ENCODE measurements around the gene MAP3K8. TPM values are rescaled to one million over a fixed set of nuclear protein-coding genes. Genes with fewer than 3 reads are reported as not detected.

The MAP3K8 gene
- total and polyA plus RNA-seq, 9 of the 15 experiments (the other 6 are each of a cell fraction or from before 2014, with no cell fraction given): 6.9 to 23.6 (median 13.6) TPM

DNA sequence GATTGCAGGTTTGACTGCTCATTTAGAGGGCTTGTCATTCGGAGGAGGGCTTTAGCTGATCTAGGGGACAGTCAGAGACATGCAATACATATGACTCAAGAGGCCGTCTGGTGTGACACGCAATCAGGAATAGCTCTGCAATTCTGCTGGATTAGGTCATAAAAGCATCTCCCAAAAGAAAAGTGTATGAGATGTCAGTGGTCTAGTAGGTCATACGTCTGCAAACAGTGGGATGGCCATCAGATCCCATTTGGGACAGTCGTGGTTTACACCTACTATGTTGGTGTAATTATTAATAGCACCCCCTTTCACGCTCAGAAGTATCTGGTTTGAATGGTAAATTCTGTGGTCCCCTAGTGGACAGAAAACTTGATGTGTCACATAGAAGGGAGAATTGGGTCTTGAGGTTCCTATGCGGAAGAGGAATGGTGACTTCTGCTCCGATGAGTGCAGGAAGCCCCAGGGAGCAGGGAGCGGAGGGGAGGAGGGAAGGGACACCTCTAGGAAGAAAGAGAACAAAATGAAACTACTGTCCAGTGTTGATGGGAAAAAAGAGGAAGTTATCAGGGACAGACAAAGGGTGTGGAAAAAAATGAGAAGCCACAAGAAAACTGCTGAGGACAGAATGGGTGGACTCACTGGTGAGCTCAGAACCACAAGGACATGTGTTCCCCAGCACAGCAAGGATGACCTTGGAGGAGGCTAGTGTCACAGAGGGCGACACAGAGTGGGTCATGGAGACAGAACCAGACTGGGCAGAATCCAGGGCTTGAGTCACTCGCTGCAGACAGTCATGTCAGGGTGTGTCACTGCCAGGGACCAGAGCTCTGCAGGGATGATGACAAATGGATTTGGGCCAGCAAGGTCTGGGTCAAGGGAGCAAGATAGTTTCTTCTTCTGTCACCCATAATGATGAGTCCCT, 59.9 kb downstream of the MAP3K8 start (continued):
- TF ChIP-seq, protein P1, sequence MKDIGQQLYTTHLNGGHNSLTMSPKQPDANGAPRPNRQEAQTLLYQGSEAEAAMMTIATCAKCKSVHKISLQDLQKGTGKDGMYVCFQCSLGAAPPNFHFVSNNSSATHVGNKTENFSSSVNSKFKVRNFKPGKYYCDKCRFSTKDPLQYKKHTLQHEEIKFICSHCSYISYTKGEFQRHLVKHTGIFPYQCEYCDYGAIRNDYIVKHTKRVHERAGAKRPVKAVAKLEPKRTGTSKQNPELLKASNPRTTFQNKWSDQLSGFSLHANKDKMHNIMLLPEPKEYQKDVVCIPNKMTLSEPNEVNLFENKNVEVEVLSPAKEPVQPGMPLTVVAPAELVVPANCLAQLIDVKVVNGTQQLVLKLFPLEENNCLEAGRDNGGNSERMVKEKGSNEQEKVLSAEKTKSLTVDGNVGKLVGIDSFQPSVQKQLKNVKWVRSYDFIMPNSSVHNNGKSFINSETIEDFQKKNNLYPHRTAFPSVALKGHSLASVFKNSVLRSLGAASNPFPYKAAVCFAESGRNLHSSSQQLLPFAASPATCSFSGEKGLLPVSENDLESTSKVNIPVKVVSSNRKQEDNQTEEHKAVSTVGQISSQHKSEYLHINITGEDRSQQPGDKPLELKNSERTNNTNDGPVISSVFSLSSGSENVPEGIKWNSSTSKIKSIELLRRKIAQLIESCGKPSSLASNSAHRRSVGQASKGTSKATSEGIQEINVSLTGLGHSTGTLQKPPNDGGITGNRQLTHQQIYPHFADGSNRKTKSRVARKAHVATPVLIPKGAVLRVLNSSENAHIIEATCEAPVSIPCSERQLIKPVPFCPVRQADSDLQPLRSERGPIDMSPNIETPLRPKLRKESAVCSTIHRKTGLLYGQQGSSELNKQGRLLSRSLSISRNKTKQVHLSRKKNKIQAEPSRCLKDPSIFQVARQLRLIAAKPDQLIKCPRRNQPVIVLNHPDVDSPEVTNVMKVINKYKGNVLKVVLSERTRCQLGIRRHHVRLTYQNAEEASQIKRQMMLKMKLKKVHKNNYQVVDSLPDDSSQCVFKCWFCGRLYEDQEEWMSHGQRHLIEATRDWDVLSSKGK (CRISPR knock-in tag; IDR thresholded peaks at IDR 0.05): no peak
- TF ChIP-seq, protein P2, sequence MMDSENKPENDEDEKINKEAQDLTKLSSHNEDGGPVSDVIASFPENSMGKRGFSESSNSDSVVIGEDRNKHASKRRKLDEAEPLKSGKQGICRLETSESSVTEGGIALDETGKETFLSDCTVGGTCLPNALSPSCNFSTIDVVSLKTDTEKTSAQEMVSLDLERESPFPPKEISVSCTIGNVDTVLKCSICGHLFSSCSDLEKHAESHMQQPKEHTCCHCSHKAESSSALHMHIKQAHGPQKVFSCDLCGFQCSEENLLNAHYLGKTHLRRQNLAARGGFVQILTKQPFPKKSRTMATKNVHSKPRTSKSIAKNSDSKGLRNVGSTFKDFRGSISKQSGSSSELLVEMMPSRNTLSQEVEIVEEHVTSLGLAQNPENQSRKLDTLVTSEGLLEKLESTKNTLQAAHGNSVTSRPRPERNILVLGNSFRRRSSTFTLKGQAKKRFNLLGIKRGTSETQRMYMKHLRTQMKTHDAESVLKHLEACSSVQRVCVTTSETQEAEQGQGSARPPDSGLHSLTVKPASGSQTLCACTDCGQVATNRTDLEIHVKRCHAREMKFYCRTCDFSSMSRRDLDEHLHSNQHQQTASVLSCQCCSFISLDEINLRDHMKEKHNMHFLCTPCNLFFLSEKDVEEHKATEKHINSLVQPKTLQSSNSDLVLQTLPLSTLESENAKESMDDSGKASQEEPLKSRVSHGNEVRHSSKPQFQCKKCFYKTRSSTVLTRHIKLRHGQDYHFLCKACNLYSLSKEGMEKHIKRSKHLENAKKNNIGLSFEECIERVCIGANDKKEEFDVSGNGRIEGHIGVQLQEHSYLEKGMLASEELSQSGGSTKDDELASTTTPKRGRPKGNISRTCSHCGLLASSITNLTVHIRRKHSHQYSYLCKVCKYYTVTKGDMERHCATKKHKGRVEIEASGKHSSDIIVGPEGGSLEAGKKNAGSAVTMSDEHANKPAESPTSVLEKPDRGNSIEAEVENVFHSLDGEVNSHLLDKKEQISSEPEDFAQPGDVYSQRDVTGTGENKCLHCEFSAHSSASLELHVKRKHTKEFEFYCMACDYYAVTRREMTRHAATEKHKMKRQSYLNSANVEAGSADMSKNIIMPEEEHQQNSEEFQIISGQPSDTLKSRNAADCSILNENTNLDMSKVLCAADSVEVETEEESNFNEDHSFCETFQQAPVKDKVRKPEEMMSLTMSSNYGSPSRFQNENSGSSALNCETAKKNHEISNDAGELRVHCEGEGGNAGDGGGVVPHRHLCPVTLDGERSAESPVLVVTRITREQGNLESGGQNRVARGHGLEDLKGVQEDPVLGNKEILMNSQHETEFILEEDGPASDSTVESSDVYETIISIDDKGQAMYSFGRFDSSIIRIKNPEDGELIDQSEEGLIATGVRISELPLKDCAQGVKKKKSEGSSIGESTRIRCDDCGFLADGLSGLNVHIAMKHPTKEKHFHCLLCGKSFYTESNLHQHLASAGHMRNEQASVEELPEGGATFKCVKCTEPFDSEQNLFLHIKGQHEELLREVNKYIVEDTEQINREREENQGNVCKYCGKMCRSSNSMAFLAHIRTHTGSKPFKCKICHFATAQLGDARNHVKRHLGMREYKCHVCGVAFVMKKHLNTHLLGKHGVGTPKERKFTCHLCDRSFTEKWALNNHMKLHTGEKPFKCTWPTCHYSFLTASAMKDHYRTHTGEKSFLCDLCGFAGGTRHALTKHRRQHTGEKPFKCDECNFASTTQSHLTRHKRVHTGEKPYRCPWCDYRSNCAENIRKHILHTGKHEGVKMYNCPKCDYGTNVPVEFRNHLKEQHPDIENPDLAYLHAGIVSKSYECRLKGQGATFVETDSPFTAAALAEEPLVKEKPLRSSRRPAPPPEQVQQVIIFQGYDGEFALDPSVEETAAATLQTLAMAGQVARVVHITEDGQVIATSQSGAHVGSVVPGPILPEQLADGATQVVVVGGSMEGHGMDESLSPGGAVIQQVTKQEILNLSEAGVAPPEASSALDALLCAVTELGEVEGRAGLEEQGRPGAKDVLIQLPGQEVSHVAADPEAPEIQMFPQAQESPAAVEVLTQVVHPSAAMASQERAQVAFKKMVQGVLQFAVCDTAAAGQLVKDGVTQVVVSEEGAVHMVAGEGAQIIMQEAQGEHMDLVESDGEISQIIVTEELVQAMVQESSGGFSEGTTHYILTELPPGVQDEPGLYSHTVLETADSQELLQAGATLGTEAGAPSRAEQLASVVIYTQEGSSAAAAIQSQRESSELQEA (IDR thresholded peaks at IDR 0.05; ENCODE audit: low read depth): no peak
- TF ChIP-seq CBX3 (IDR thresholded peaks at IDR 0.05; ENCODE audit: borderline replicate concordance in 1 of 2, low read length in 2 of 2) (no peak), GABPA (tag; conservative IDR thresholded peaks at IDR 0.05; ENCODE audit: low read depth) (peak; percentile 54; the same call in 1 of the 2 replicates), HMG20B (CRISPR knock-in tag; IDR thresholded peaks at IDR 0.05) (no peak), ESRRB (CRISPR knock-in tag; IDR thresholded peaks at IDR 0.05; ENCODE audit: borderline replicate concordance) (no peak), TSC22D4 (tag; IDR thresholded peaks at IDR 0.05) (no peak), ZNF57 (CRISPR knock-in tag; IDR thresholded peaks at IDR 0.05) (no peak), DMBX1 (CRISPR knock-in tag; IDR thresholded peaks at IDR 0.05; ENCODE audit: borderline replicate concordance) (peak; percentile 37; the same call in 1 of the 2 replicates), EP400 (IDR thresholded peaks at IDR 0.05) (peak; percentile 53), OTX1 (CRISPR knock-in tag; IDR thresholded peaks at IDR 0.05) (no peak), ARNT (IDR thresholded peaks at IDR 0.05) (no peak; a peak in 1 of 4 replicates), ASH1L (IDR thresholded peaks at IDR 0.05; ENCODE audit: borderline replicate concordance, low read depth, partially characterized antibody) (no peak), ESRRA (IDR thresholded peaks at IDR 0.05; ENCODE audit: borderline replicate concordance, low read depth) (peak; percentile 99), BHLHE40 (IDR thresholded peaks at IDR 0.05; ENCODE audit: low read length) (no peak), POLR2G (IDR thresholded peaks at IDR 0.05; ENCODE audit: low read depth, low read length) (no peak)
